Lower leg skin (tissue), 4 donors: ENCODE data around the gene PRKCSH. TPM values are rescaled to one million over a fixed set of nuclear protein-coding genes. Genes with fewer than 3 reads are reported as not detected.

ENCODE experiments used
- DNase-seq, 2 donors: peaks; one replicate each; pipeline ENCODE4 v3.0.0-alpha.2; 2019; ENCODE audit warnings: low spot score in 2 of 2
- H3K4me3 ChIP-seq: fragments of 200-600 bp; sonication (generic); 2 replicates; pipeline ENCODE4 v1.5.1; 2017; ENCODE audit warnings: mild to moderate bottlenecking, low read depth; ENCODE audit not compliant: poor library complexity, severe bottlenecking
- POLR2A ChIP-seq, 2 donors: fragments of 450-650 bp; IDR thresholded peaks; one replicate each; pipeline ENCODE4 v1.6.1; 2016 to 2017; ENCODE audit warnings: antibody characterized with exemption in 2 of 2, mild to moderate bottlenecking in 1 of 2, moderate library complexity in 1 of 2
- WGBS, 2 donors: methylation state at CpG; one replicate each; pipeline ENCODE4 v1.1.5; 2018; 5-methylcytosine and 5-hydroxymethylcytosine counted together
- intact Hi-C: fragments of 100-400 bp; cut with DNase I; formaldehyde crosslinking; loops from one replicate; pipeline ENCODE4 v1.15.0; 2023; ENCODE audit warnings: low total_unique reads
- total RNA-seq, 4 donors: library from RNA; depleted of rRNA; stranded (reverse); fragments of >200 nt; gene quantifications; one replicate each; pipeline ENCODE4 v1.1.0, GENCODE V29; 2016
- TF ChIP-seq, protein P1 (sequence below), 3 donors: fragments of 450-650 bp; IDR thresholded peaks; one replicate each; pipeline ENCODE4 v1.5.1; 2016; ENCODE audit warnings: antibody characterized with exemption in 3 of 3, mild to moderate bottlenecking in 3 of 3, moderate library complexity in 2 of 3

Gene PRKCSH
- total RNA-seq, 4 donors from 2014 or later, result 121 to 189 (median 157) TPM

DNA sequence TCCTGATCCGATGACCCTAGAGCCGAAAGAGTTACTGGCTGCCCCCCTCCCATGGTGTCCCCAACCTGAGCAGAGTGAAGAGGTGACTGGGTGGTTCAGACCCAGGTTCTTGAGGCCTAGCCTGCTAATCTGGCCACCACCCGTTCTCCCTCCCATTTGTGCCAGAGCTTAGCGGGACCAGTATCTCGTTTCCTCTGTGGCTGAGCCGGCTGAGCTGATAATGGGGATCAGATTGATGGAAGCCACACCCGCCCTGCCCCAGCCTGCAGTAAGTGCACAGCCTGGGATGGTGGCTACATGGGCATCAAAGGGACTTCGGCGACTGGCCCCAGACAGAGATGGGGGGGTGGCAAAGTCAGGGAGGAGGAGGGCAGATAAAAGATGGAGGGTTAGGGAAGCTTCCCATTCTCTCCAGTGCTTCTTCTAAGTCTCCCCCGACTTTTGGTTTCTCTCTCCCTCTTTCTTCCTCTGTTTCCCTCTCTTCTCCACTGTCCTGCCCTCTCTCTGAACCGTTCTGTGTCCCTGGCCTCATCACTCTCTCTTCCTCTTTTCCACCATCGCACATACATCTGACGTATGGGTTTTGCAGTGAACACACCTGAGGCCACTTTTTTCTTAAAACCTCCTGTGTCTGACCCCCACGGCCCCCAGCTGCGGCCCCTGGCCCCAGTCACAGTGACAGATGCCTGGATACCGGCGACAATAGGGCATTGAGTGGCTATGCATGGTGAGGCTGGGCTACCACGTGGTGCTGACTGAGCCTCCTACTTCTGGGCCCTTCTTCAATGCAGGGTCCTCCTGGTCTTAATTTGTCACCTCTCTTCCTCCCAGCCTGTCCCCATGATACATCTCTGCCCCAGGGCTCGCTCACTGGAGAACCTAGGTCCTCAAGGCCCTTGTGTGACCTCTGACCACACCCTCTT is 43.0 kb downstream of the PRKCSH start:
- no peak for DNase-seq
- WGBS, 2 donors, result 56 to 68% methylated on average over 19 of the region's 19 CpGs
- no peak overlapping the region for H3K4me3 ChIP-seq
- intact Hi-C loops, result no loop called here
- TF ChIP-seq, protein P1, sequence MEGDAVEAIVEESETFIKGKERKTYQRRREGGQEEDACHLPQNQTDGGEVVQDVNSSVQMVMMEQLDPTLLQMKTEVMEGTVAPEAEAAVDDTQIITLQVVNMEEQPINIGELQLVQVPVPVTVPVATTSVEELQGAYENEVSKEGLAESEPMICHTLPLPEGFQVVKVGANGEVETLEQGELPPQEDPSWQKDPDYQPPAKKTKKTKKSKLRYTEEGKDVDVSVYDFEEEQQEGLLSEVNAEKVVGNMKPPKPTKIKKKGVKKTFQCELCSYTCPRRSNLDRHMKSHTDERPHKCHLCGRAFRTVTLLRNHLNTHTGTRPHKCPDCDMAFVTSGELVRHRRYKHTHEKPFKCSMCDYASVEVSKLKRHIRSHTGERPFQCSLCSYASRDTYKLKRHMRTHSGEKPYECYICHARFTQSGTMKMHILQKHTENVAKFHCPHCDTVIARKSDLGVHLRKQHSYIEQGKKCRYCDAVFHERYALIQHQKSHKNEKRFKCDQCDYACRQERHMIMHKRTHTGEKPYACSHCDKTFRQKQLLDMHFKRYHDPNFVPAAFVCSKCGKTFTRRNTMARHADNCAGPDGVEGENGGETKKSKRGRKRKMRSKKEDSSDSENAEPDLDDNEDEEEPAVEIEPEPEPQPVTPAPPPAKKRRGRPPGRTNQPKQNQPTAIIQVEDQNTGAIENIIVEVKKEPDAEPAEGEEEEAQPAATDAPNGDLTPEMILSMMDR (IDR thresholded peaks at IDR 0.05), result no peak
- TF ChIP-seq POLR2A (IDR thresholded peaks at IDR 0.05), result no peak

DNA sequence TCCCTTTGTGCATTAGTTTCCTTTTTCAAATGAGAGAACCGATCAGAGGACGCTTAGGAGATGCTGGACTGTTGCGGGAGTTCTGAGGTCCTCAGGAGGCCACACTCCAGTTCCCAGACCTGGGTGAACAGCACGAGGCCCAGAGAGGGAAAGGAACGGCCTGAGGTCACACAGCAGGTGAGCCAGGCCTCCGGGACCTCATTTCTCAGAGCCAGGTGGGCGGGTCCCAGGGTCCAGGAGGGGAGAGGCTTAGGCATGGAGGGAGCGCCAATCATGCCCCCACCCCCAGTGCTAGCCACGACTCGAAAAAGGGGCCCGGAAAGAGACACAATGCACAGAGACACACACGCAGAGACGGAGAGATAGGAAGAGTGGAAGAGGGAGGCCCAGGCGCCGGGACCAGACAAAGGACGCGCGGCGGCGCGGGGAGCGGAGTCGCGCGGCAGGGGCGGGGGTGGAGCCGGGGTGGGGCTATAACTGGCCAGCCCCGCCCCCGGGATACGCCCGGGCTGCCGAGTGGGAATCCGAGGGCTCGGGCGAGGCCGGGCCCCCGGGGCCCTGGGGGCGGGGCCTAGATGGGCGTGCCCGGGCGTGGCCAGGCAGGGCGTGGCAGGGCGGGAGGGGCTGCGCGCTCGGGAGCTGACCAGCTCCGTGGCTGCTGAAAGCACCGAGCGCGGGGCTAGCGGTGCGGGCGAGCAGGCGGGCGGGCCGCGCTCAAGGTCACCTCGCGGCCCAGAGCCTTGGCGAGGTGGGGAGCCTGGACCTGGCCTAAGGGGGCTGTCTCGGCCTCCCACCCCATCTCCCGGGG is 43.9 kb downstream of the PRKCSH start:
- TF ChIP-seq, protein P1 (IDR thresholded peaks at IDR 0.05), result no peak
- TF ChIP-seq POLR2A (IDR thresholded peaks at IDR 0.05), result no peak
- DNase-seq, result no peak
- WGBS, 2 donors, result 28 to 35% methylated on average over 36 to 37 of the region's 62 CpGs

DNA sequence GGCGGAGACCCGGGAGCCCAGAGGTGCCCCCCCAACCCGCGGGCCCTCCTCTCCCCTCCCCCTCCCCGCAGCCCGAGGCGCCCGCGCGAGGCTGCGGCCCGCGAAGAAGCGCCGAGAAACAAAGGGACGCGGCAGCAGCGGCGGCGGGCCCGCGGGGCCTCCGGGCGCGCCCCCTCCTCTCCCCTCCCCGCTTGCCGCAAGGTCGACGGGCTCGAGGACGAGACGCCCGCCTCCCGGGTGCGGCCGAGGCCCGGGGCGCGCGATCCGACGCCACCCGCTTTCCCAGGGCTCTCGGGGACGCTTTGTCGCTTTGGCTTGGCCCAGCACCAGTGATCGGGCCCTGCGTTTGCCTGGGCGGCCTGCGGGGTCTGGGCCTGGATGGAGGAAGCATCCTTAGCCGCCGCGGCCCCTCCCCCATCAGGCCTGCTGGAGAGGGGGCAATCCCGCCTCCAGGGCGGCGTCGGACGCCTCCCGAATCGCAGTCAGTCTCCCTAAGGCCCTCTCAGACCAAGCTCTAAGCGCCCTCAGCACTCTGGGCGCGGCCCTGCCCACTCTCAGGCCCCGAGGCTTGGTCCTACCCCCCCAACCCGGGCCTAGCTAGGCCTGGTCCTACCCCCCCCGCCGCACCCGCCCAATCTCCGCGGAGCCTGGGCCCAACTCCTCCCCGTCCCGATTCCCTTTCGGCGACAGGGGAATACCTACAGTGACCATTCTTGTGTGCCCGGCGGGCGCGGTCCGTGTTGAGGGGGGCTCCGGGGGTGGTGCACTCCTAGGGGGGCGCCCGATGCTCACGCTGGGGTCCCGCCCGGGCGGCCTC is 44.7 kb downstream of the PRKCSH start:
- WGBS, 2 donors, result 3 to 5% methylated on average over 6 to 44 of the region's 86 CpGs
- no peak for TF ChIP-seq POLR2A (IDR thresholded peaks at IDR 0.05)
- TF ChIP-seq, protein P1 (IDR thresholded peaks at IDR 0.05), result no peak
- no peak for DNase-seq
- intact Hi-C loops, result loop anchor here (10.0 kb wide), 1 partner anchor 195 kb away; no protein-coding TSS in a partner anchor
- no peak overlapping the region for H3K4me3 ChIP-seq

More for the DNA sequence above, 43.9 kb downstream of the PRKCSH start:
- intact Hi-C loops, result no loop called here
- no peak overlapping the region for H3K4me3 ChIP-seq

DNA sequence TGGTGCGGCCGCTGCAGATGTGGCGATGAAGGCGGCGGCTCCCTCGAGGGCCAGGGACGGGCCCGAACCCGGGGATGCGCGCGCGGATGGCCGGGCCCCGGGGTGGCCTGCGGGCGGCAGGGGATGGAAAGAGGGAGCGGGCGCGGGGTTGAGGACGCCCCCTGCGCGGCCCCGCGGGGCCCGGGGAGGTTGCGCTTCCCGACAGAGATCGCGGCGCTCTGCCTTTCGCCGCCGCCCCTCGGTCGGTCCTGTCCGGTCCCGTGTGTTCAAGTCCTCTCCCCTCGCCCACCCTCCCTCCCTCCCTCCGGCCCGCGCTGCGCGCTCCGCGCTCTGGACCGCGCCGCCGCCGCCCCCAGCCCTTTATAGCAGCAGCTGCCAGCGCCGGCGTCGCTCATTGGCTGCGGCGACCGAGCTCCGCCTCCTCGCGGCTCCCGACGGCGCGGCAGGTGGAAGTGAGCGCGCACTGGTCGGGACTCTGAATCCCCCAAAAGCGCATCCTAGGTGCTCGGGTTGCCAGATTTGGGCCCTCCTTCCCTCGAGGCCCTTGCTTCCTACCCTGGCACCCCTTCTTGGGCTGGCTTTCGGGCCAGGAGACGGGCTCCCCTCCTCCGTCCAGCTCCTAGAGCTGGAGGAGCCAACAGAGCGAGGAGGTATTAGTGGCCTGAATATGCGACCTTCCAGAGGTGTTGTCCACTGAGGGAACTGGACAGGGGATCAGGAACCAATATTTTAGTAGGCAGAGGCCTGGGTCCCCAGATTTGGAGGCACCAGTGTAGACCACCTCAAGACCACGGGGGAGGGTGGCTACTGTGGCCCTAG is 45.5 kb downstream of the PRKCSH start, which contains the start of gene ELAVL3:
ELAVL3 (minus strand) TSS at position 332 of the 819 bp plus-strand sequence. CDS start 438 bp downstream, outside the sequence.
- intact Hi-C loops, result loop anchor here (10.0 kb wide), 1 partner anchor 196 kb away; no protein-coding TSS in a partner anchor
- DNase-seq, result no peak
- WGBS, 2 donors, result 10 to 20% methylated on average over 9 to 29 of the region's 77 CpGs
- no peak within 1 kb of the TSS for H3K4me3 ChIP-seq
- TF ChIP-seq POLR2A (IDR thresholded peaks at IDR 0.05), result no peak
- TF ChIP-seq, protein P1 (IDR thresholded peaks at IDR 0.05), result no peak
